GM12865 (cell line): ENCODE results near the gene PERM1.

Experiments used
- DNase-seq: peaks from one replicate; pipeline ENCODE4 v3.0.0; 2010; ENCODE audit warnings: low read depth
- H3K4me3 ChIP-seq: 2 replicates; pipeline ENCODE4 v1.5.1; 2011; ENCODE audit warnings: mild to moderate bottlenecking, low read depth, low read length, control low read depth
- CTCF ChIP-seq: IDR thresholded peaks from 2 replicates; pipeline ENCODE4 v1.5.1; 2011; ENCODE audit warnings: low read length, control low read depth, low read depth, inconsistent platforms; ENCODE audit not compliant: insufficient read depth; ENCODE audit errors: missing control alignments

PERM1 gene

DNA sequence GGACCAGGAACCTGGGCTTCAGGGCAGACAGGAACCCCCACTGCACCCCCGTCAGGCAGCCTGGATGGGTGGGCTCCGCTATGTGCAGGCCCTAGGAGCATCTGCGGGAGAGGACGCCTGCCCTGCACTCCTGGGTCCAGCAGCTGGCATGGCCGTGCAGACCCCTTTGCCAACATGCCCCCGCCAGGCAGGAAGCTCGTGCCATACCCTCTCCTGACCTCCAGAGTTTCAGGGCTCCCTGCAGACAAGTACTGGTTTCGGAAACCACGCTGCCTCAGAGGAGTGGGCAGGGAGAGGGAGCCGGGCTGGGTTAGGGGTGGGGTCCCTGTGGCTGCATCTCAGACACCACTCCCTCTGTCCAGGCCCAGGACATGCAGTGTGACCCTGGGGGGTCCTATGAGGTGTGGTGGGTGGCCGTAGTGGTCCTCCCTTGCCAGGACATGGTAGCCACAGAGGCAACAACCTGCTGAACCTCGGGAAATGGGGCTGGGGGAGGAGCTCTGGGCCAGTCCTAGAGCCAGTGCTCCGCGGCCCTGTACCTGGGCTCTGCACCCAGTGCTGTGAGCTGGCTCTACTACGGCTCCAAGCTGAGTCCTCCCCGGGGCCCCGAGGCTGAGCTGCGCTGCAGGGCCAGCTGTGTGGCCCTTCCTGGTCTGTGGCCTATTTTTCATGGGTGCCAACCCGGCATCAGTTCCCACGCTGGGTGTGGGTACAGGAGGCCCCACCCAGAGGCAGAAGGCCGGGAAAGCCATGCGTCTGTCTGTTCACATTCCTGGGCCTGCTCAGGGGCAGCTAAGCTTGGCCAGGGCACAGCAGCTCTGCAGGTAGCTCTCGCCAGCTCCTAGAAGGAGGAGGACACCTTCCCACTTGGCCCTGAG is 14.2 kb downstream of the PERM1 start:
- H3K4me3 ChIP-seq, result no peak overlapping the region
- no peak for DNase-seq
- TF ChIP-seq CTCF, result no peak

- no peak for TF ChIP-seq CTCF
- peak; percentile 76 for DNase-seq
Observed at GRCh38 chr1:966704-967300, 15.1 kb downstream of the PERM1 start.

DNA sequence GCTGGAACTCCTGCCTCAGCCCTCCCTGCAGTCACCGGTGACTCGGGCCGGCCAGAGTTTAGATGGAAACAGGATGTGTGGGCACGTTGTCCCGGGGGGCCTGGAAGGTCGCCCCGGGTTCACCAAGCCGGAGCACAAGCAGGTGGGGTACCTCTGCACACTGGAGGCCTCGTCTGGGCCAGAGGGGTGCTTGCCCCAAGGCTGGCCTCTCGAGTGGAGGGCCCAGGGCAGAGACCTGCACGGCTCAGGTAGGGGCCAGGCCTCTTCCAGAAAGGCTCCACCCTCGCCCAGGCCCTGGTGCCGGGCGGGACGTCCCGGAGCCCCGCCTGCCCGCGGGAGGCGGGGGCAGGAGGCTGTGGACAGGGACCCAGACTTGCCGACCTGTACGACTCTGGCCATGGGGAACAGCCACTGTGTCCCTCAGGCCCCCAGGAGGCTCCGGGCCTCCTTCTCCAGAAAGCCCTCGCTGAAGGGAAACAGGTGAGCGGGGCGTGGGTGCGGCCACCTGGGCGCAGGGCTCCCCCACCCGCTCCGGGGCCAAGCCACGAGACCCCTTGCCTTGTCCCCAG is 15.7 kb downstream of the PERM1 start, which contains the start of gene PLEKHN1:
Gene PLEKHN1 (plus strand): TSS at position 348 of the 569 bp plus-strand sequence. CDS start 50 bp downstream, at position 398.
- no peak for TF ChIP-seq CTCF
- no peak for DNase-seq
- H3K4me3 ChIP-seq, result peak within 1 kb of the TSS; percentile 78

More at GRCh38 chr1:966704-967300, 15.1 kb downstream of the PERM1 start:
- H3K4me3 ChIP-seq, result peak overlapping the region; percentile 78

DNA sequence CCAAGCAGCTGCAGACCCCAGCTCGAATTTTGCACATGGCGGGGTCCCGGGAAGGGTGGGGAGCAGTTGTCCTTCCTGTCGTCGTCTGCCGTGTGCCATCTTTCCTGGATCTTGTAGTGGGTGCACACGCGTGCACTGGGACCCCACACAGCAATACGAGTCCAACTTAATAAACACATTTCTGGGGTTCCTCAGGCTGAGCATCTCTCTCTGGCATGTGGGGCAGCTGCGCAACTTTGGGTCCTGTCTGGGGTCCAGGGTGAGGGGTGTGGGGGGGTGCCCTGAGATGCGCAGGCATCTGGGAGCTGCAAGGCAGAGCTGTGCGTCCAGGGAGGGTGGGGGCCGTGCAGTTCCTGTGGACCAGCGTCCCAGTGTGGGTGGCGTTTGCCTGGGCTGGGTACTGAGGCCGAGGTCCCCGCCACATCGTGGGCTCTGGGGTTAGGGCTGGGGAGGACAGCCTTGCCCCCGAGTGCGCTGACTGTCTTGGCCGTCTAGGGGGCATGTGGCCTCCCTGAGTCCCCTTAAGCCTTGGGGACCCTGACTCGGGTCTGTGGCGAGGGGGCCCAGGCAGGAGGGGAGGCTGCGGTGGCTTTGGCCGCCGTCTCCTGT is 16.3 kb downstream of the PERM1 start:
- H3K4me3 ChIP-seq, result no peak overlapping the region
- TF ChIP-seq CTCF, result no peak
- DNase-seq, result no peak

- no peak for DNase-seq
- no peak for TF ChIP-seq CTCF
- H3K4me3 ChIP-seq, result no peak overlapping the region
Observed at GRCh38 chr1:964691-965525, 17.0 kb downstream of the PERM1 start.
